ENCODE data around the gene RDH13.

DNA sequence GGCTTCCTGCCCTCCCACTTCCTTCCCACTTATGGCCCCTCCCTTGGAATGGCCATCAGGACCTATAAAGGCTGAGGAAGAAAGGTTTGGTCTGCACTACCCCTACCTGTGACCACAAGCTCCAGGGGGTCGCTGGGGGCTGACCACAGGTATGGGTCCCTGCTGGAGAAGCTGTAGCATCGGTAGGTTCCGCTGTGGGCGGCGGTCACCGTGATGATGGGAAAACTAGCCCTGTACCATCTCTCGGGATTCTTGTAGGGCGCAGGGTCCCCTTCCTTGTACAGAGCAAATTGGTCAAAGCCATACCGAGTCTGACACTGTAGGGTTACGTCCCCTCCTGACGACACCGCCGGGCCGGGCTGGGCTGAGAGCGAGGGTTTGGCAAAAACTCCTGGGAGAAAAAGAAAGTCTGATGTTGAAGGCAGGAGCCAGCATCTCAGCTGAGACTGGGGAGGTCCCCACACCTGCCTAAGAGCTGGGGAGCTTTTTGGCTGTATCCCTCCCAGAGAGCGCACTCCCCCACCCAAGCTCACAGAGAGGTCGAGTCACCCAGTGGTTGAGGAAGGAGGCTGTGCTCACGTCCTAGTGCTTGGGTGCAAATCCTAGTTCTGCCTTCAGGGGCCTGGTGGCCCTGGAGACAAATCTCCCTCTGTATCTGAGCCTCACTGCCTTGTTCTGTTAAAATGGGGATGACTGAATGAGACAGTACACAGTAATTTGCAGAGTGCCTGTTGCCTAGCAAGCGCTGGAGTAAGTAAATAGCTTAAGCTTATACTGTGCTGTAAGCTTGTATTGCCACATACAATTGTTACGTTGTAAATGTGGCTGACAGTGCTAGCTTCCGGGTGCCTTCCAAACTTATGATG, 35.2 kb downstream of the RDH13 start:
- no peak for TF ChIP-seq CTCF (IDR thresholded peaks at IDR 0.05)
- no peak for TF ChIP-seq POLR2A (IDR thresholded peaks at IDR 0.05)

Data from heart left ventricle (tissue), 13 donors.